Activated gamma-delta T cell treated with anti-CD3 and anti-CD28 coated beads, Interleukin-2, amount 50 U/mL, for 16 hours (primary cell): ENCODE results near the gene COMT.

ENCODE experiments used
- DNase-seq: peaks from one replicate; pipeline ENCODE4 v3.0.0-alpha.2; 2020; ENCODE audit warnings: low read depth

Gene COMT

DNA sequence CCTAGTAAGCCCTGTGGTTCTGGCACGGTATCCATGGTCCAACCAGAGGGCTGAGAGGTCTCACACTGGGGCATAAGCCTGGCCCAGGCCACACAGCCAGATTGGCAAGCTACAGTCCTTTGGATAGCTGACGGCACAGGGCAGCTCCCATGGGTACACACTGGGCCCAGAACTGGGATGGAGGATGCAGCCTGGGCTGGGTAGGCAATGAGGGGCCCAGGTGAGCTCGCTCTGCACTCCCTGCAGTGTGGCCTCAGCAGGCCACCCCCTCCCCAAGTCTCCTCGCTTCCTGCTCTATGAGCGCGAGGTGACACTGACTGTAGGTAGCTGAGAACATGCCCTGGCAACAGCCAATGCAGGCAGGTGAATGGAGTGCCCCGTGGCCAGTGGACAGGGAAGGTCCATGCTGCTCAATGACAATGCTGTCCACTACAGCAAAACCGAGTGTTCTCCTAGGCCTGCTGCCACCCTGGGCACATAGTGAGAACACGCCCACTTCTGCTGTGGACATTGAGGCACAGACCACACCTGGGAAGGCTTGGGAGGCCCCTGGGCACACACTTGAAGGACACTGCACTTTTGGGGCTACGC, 71.3 kb downstream of the COMT start:
- DNase-seq = no peak

DNA sequence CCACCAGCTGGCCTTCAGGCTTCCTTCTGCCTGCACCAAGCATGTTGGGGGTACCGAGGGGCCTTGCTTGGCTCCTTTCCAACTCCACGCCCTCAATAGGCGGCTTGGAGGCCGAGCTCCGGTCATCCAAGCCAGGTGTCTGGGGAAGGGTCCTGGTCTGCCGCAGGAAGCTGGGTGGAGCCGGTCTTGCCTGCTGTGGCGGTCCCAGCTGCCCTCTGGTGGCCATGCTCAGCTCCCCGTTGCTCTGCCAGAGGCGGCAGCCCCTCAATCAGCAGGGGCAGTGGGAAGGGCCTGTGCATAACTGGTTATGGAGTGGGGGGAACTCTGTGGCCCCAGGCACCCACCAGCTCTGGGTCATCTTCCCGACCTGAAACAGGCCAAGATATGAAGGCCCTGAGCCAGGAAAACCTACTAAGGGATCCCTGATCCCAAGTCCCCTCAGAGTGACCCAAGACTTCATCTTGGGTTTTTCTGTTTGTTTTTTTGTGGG, 71.9 kb downstream of the COMT start:
- DNase-seq = peak; percentile 20

DNA sequence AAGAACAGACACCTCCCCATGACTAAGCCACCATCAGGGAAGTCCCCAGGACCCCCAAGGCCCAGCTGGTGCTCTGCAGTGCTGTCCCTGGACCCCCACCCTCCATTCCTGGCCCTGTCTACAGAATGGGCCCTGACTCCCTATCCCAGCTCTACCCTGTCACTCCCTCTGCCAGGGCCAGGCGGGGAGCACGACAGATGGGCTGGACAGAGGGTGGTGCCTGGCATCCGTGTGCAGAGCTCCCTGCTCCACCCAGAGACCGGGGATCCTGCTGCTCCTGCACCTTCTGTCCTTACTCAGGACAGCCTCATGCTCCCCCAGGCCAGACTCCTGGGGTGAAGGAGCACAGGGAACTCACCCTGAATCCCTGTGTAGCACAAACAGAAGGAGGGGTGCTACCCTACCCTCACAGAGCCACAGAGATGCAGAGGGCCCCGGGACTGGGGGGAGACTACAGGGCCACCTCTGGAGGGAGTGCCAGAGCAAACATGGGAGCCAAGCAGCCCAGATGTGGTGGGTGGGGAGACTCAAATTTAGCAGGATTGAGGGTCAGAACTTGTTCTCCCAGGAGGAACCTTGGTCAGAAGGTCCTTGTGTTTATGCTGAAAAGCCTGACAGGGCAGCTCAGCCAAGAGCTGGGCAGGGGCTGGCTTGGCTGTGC, 73.1 kb downstream of the COMT start:
- no peak for DNase-seq

DNA sequence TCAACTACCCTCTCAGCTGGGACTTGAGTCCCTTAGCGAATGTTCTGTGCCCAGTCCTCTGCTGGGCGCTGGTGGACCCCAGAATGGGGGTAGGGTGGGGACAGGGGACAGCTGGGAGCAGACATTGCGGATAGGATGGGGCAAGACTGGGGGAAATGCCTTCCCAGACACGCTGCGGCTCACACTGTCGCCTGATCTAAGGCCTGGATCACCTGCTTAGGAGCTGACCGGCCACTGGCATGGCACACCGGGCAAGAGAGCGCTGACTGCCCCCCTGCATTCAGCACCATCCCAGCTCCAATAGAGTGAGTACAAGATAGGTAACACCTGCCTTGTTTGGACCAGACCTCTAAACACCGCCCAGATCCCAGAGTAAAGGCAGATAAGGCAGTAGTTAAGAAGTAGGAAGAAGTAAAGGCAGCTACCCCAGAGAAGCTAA, 73.6 kb downstream of the COMT start:
- no peak for DNase-seq

DNA sequence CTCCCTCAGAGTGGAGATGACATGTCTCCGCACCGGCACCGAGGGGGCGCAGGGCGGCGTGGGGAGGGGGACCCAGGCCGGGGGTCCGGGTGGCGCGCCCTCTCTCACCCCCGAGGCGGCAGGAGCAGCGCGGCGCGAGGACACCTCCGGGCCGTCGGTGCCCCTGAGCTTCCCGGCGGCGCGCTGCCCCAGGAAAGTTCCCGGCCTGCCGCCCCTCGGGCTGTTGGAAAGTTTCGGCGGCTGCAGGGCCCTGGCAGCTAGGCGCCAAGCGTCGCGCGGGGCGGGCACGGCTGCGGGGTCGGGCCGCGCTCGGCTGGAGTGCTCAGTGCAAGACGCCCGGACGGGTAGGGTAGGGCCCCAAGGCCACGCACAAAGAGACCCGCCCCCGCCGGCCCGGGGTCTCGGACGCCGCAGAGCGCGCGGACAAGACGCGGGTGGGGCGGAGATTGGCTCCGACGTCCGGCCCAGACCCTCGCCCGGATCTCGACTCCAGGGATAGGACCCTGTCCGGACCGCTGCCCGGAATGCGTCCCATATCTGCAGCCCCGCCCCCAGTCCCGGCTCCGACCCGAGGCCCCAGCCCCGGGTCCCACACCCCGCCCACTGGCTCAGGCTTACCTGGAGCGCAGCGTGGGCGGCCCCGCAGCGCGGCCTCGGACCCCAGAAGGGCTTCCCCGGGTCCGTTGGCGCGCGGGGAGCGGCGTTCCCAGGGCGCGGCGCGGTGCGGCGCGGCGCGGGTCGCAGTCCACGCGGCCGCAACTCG, 74.6 kb downstream of the COMT start:
- DNase-seq = no peak

DNA sequence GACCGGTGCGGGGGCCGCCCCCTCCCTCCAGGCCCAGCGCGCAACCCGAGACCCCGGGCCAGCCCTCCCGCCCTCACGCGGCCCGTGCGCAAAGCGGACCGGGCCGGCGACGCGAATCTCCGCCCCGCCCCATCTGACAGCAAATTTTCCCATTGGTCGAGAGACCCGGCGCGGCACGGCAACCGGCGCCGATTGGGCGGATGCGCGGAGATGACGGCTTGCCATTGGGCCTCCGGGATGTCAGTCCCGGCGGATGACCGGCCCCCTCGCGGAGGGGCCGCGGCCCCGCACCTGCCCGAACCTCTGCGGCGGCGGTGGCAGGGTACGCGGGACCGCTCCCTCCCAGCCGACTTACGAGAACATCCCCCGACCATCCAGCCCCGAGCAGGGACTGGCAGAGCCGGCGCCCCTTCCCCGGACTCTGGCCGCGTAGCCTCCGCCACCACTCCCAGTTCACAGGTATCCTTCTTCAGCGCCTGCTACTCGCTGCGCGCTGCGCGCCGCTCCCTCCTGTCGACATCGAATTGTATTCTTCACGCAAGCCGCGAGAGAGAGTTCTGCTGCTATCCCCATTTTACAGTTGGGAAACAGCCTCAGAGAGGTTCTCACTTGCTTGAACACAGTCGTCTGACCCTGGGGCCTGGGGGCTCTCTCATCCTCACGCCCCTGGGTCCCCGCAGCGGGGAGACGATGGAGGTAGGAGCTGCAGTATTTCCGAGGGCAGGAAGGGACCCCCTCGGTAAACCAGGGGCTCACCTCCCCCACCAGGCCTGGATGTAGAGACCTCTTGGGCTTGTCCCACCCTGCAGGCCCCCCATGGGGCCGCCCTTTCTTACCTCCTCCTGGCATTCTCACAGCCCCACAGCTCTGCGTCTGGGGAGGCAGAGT, 75.4 kb downstream of the COMT start, which contains the start of gene ARVCF:
ARVCF (minus strand) TSS at position 90 of the 888 bp plus-strand sequence. CDS start 26,029 bp downstream, outside the sequence.
- DNase-seq = peak; percentile 86

DNA sequence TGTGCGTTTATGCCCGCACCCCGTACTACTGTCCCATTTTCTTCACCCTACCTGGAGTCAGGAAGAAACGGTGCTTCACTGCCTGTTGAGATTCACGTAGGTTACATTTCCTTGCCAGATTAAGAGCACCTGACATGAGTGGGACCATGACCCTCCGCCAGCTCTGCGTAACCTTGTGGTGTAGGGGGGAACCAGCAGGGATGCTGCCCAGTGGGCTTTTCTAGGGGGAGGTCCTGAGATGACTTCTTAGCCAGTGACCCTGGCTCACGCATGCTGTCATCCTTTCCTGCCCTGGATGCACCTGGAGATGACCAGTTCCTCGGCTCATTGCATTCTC, 76.0 kb downstream of the COMT start:
- no peak for DNase-seq

DNA sequence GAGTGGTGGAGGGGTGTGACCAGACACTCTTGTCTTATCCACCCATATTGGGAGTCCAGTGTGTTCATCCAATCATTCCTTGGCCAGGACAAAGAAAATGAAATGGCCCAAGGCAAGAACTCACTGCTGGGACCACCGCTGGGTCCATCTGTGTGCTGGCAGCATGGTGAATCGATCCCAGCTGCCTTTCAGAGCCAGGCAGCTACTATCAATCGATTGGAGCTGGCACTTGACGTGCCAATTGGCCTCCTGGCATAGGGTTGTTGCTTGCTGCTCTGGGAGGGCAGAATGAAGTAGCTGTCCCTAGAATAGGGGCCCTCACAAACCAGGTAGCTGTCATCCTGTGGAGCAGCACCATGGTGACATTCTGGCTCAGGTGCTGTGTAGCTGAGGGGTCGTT, 76.4 kb downstream of the COMT start:
- no peak for DNase-seq
